ENCODE results near the gene BICD1.

Gene BICD1

GRCh38 chr12:32284561-32284960 is 177.9 kb downstream of the BICD1 start:
- no peak for DNase-seq (ENCODE audit: low read depth)

- DNase-seq (ENCODE audit: low read depth) = no peak
These were observed 178.4 kb downstream of the BICD1 start for GRCh38 chr12:32285021-32285420.

GRCh38 chr12:32285489-32285888 is 178.8 kb downstream of the BICD1 start:
- no peak for DNase-seq (ENCODE audit: low read depth)

GRCh38 chr12:32290411-32290810 is 183.8 kb downstream of the BICD1 start:
- DNase-seq (ENCODE audit: low read depth) = no peak

GRCh38 chr12:32292151-32292550 is 185.5 kb downstream of the BICD1 start:
- no peak for DNase-seq (ENCODE audit: low read depth)

GRCh38 chr12:32293808-32294419 is 187.3 kb downstream of the BICD1 start:
- DNase-seq (ENCODE audit: low read depth) = no peak

- DNase-seq (ENCODE audit: low read depth) = no peak
These were observed 189.9 kb downstream of the BICD1 start for GRCh38 chr12:32296567-32296966.

- DNase-seq (ENCODE audit: low read depth) = no peak
These were observed 192.3 kb downstream of the BICD1 start for GRCh38 chr12:32298917-32299316.

- DNase-seq (ENCODE audit: low read depth) = no peak
These were observed 194.6 kb downstream of the BICD1 start for GRCh38 chr12:32301216-32301615.

GRCh38 chr12:32302218-32303173 is 195.8 kb downstream of the BICD1 start:
- no peak for DNase-seq (ENCODE audit: low read depth)

- DNase-seq (ENCODE audit: low read depth) = no peak
These were observed 196.5 kb downstream of the BICD1 start for GRCh38 chr12:32303174-32303549.

- no peak for DNase-seq (ENCODE audit: low read depth)
These were observed 198.5 kb downstream of the BICD1 start for GRCh38 chr12:32305163-32305562.

GRCh38 chr12:32307326-32307725 is 200.7 kb downstream of the BICD1 start:
- DNase-seq (ENCODE audit: low read depth) = no peak

GRCh38 chr12:32309811-32310736 is 203.4 kb downstream of the BICD1 start:
- DNase-seq (ENCODE audit: low read depth) = no peak

GRCh38 chr12:32312049-32312670 is 205.5 kb downstream of the BICD1 start:
- DNase-seq (ENCODE audit: low read depth) = no peak

GRCh38 chr12:32322354-32322753 is 215.7 kb downstream of the BICD1 start:
- no peak for DNase-seq (ENCODE audit: low read depth)

GRCh38 chr12:32331133-32331532 is 224.5 kb downstream of the BICD1 start:
- no peak for DNase-seq (ENCODE audit: low read depth)

- DNase-seq (ENCODE audit: low read depth) = no peak
These were observed 225.8 kb downstream of the BICD1 start for GRCh38 chr12:32332446-32332845.

- DNase-seq (ENCODE audit: low read depth) = no peak
These were observed 227.7 kb downstream of the BICD1 start for GRCh38 chr12:32334371-32334777.

- no peak for DNase-seq (ENCODE audit: low read depth)
These were observed 229.6 kb downstream of the BICD1 start for GRCh38 chr12:32336261-32336660.

GRCh38 chr12:32343496-32343895 is 236.8 kb downstream of the BICD1 start:
- no peak for DNase-seq (ENCODE audit: low read depth)

GRCh38 chr12:32344047-32344446 is 237.4 kb downstream of the BICD1 start:
- no peak for DNase-seq (ENCODE audit: low read depth)
